Measurements from ENCODE around the gene NCAM2. TPM values are rescaled to one million over a fixed set of nuclear protein-coding genes. Genes with fewer than 3 reads are reported as not detected.

NCAM2 gene
- total RNA-seq, 4 donors from 2014 or later: 0.96 to 1.6 TPM; not detected in 2

- Histone ChIP-seq H3K27ac (no peak overlapping the region), H3K4me3 (no peak overlapping the region), H3K36me3 (no peaks in the 10 kb centered on the region), H3K9me3 (no peaks in the 10 kb centered on the region), H3K4me1 (peaks cover 0 to 8% (median 0%) of the 10 kb centered on the region in 4 donors), H3K27me3 (no peaks in the 10 kb centered on the region)
- no peak for DNase-seq
- TF ChIP-seq POLR2AphosphoS5 (IDR thresholded peaks at IDR 0.05): no peak
- no peak for TF ChIP-seq POLR2A (IDR thresholded peaks at IDR 0.05)
- no peak for TF ChIP-seq CTCF (IDR thresholded peaks at IDR 0.05)
- no peak for TF ChIP-seq EP300 (IDR thresholded peaks at IDR 0.05; ENCODE audit: low read depth)
- intact Hi-C loops (cut with DNase I; ENCODE audit: low total_unique reads): no loop called here
- in situ Hi-C loops (cut with MboI; ENCODE audit: low pct_ligation_motif_present in 1 of 4, low pct_unique_long_range_greater_than_20kb in 1 of 4, low sequenced_read_pairs in 3 of 4): no loop called here
- WGBS, 2 donors (ENCODE audit: low coverage in 1 of 2): 46% methylated on average over 1 of the region's 1 CpG; no CpG with 5 or more reads in 1 of the 2 donors
Observed at GRCh38 chr21:21205604-21206003, 207.4 kb downstream of the NCAM2 start.

DNA sequence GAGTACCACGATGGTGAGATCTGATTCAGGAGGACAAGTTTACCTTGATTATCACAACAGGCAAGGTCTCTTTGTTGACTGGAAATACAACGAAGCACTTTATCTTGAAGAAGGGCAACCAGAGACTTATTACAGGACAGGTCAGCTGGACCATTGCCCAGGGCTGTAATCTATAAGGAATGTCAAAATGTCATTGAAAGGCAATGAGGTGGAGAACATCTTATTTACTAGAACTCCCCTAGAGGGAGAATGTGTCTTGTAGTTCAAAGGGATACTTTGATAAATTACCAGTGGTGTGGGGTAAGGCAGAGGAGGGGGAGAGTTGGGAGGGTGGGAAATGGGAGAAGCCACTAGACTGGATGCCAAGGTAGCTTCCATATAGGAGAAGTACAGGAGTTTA, 212.3 kb downstream of the NCAM2 start:
- Histone ChIP-seq H3K4me3 (no peak overlapping the region), H3K4me1 (no peaks in the 10 kb centered on the region), H3K27me3 (no peaks in the 10 kb centered on the region), H3K9me3 (no peaks in the 10 kb centered on the region), H3K36me3 (no peaks in the 10 kb centered on the region), H3K27ac (no peak overlapping the region)
- 30 to 60% methylated on average over 2 of the region's 2 CpGs for WGBS, 2 donors (ENCODE audit: low coverage in 1 of 2)
- in situ Hi-C loops (cut with MboI; ENCODE audit: low pct_ligation_motif_present in 1 of 4, low pct_unique_long_range_greater_than_20kb in 1 of 4, low sequenced_read_pairs in 3 of 4) (no loop called here), intact Hi-C loops (cut with DNase I; ENCODE audit: low total_unique reads) (no loop called here)
- no peak for TF ChIP-seq POLR2A (IDR thresholded peaks at IDR 0.05)
- TF ChIP-seq POLR2AphosphoS5 (IDR thresholded peaks at IDR 0.05): no peak
- TF ChIP-seq CTCF (IDR thresholded peaks at IDR 0.05): no peak
- TF ChIP-seq EP300 (IDR thresholded peaks at IDR 0.05; ENCODE audit: low read depth): no peak
- DNase-seq: no peak

GRCh38 chr21:21213297-21213696, 215.1 kb downstream of the NCAM2 start:
- no peak for DNase-seq
- Histone ChIP-seq H3K27ac (no peak overlapping the region), H3K4me1 (no peaks in the 10 kb centered on the region), H3K9me3 (no peaks in the 10 kb centered on the region), H3K4me3 (no peak overlapping the region), H3K27me3 (no peaks in the 10 kb centered on the region), H3K36me3 (no peaks in the 10 kb centered on the region)
- whole genome bisulfite sequencing, 2 donors (ENCODE audit: low coverage in 1 of 2): 63 to 86% methylated on average over 1 of the region's 1 CpG
- in situ Hi-C loops (cut with MboI; ENCODE audit: low pct_ligation_motif_present in 1 of 4, low pct_unique_long_range_greater_than_20kb in 1 of 4, low sequenced_read_pairs in 3 of 4): no loop called here
- TF ChIP-seq CTCF (IDR thresholded peaks at IDR 0.05): no peak
- TF ChIP-seq POLR2AphosphoS5 (IDR thresholded peaks at IDR 0.05): no peak
- TF ChIP-seq EP300 (IDR thresholded peaks at IDR 0.05; ENCODE audit: low read depth): no peak
- TF ChIP-seq POLR2A (IDR thresholded peaks at IDR 0.05): no peak
- intact Hi-C loops (cut with DNase I; ENCODE audit: low total_unique reads): no loop called here

DNA sequence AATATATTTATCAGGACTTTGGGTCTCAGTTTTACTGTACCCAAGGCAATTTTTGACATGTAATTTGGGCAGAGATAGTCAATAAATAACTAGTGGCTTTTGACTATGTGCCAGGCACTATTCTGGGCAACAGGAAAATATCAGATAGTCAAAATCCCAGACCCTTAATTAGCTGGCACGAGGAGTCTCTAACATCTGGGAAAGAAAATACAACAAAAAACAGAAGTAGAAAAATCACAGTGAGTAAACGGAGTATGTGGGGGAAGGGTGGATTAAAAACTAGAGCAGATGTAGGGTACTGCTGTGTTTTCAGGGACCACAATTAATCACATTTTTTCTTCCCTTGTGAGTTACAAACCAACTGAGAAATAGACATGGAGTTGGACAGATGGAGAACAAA, 217.8 kb downstream of the NCAM2 start:
- no peak for TF ChIP-seq EP300 (IDR thresholded peaks at IDR 0.05; ENCODE audit: low read depth)
- no peak for TF ChIP-seq POLR2A (IDR thresholded peaks at IDR 0.05)
- no peak for TF ChIP-seq POLR2AphosphoS5 (IDR thresholded peaks at IDR 0.05)
- no peak for TF ChIP-seq CTCF (IDR thresholded peaks at IDR 0.05)
- Histone ChIP-seq H3K4me3 (no peak overlapping the region), H3K27me3 (no peaks in the 10 kb centered on the region), H3K9me3 (no peaks in the 10 kb centered on the region), H3K4me1 (no peaks in the 10 kb centered on the region), H3K36me3 (no peaks in the 10 kb centered on the region), H3K27ac (no peak overlapping the region)
- in situ Hi-C loops (cut with MboI; ENCODE audit: low pct_ligation_motif_present in 1 of 4, low pct_unique_long_range_greater_than_20kb in 1 of 4, low sequenced_read_pairs in 3 of 4): no loop called here
- intact Hi-C loops (cut with DNase I; ENCODE audit: low total_unique reads): no loop called here
- WGBS, 2 donors (ENCODE audit: low coverage in 1 of 2): 48 to 100% methylated on average over 1 to 2 of the region's 2 CpGs
- DNase-seq: no peak
